Measurements from ENCODE around the gene PFN1. TPM values are rescaled to one million over a fixed set of nuclear protein-coding genes. Genes with fewer than 3 reads are reported as not detected.

PFN1 gene
- total and polyA plus RNA-seq, 9 of the 15 experiments (the other 6 are each of a cell fraction or from before 2014, with no cell fraction given): 60.5 to 1,479 (median 456) TPM

DNA sequence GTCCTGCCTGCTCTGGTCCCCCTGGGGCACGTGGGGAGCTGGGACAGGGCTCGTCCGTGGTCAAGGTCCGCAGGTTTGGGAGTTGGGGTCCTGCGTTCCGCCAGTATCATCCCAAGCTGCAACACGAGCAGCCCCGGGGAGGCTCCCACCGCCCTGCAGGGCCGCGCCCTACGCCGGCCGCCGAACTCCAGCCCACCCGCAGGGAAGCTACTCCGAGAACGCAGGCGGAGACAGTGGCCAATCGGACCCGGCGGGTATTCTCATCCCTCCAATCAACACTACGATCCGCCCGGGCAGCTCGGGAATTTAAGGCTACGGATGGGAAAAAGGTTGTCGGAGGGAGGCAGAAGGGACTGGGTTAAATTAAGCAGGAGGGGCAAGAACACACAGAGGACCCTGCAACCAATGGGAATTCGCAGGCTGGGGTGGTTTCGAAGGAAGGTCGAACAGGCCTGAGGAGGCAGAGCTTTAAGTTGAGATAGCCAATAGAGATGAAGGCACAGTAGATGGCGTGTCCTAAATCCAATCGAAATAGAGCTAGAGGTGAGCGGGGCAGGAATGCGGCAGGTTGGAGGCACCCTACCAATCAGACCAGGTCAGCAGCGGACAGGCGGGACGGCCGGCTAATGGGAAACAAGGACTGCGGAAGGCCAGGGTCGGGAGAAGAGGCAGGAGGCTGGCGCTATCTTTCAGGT is 18.7 kb upstream of the PFN1 start (continued):
- TF ChIP-seq MTF1 (CRISPR knock-in tag; IDR thresholded peaks at IDR 0.05; ENCODE audit: borderline replicate concordance): no peak
- no peak for TF ChIP-seq ZKSCAN3 (CRISPR knock-in tag; IDR thresholded peaks at IDR 0.05)
- TF ChIP-seq, protein P1, sequence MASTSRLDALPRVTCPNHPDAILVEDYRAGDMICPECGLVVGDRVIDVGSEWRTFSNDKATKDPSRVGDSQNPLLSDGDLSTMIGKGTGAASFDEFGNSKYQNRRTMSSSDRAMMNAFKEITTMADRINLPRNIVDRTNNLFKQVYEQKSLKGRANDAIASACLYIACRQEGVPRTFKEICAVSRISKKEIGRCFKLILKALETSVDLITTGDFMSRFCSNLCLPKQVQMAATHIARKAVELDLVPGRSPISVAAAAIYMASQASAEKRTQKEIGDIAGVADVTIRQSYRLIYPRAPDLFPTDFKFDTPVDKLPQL (IDR thresholded peaks at IDR 0.05; ENCODE audit: extremely low read depth, insufficient read length): no peak
- TF ChIP-seq E4F1 (CRISPR knock-in tag; IDR thresholded peaks at IDR 0.05; ENCODE audit: borderline replicate concordance): no peak
- no peak for TF ChIP-seq EHMT2 (IDR thresholded peaks at IDR 0.05)
- TF ChIP-seq SMAD1 (IDR thresholded peaks at IDR 0.05; ENCODE audit: low read depth, low read length, partially characterized antibody): no peak
- TF ChIP-seq BCOR (IDR thresholded peaks at IDR 0.05): no peak
- TF ChIP-seq, protein P2, sequence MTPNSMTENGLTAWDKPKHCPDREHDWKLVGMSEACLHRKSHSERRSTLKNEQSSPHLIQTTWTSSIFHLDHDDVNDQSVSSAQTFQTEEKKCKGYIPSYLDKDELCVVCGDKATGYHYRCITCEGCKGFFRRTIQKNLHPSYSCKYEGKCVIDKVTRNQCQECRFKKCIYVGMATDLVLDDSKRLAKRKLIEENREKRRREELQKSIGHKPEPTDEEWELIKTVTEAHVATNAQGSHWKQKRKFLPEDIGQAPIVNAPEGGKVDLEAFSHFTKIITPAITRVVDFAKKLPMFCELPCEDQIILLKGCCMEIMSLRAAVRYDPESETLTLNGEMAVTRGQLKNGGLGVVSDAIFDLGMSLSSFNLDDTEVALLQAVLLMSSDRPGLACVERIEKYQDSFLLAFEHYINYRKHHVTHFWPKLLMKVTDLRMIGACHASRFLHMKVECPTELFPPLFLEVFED (CRISPR knock-in tag; conservative IDR thresholded peaks at IDR 0.05): no peak
- TF ChIP-seq RBFOX2 (IDR thresholded peaks at IDR 0.05; ENCODE audit: low read depth, low read length): peak; percentile 61
- peak; percentile 44; the same call in 1 of the 2 replicates for TF ChIP-seq ZNF766 (CRISPR knock-in tag; conservative IDR thresholded peaks at IDR 0.05)
- TF ChIP-seq RBM25 (IDR thresholded peaks at IDR 0.05; ENCODE audit: low read depth, low read length, severe bottlenecking): peak; percentile 95
- TF ChIP-seq, protein P3, sequence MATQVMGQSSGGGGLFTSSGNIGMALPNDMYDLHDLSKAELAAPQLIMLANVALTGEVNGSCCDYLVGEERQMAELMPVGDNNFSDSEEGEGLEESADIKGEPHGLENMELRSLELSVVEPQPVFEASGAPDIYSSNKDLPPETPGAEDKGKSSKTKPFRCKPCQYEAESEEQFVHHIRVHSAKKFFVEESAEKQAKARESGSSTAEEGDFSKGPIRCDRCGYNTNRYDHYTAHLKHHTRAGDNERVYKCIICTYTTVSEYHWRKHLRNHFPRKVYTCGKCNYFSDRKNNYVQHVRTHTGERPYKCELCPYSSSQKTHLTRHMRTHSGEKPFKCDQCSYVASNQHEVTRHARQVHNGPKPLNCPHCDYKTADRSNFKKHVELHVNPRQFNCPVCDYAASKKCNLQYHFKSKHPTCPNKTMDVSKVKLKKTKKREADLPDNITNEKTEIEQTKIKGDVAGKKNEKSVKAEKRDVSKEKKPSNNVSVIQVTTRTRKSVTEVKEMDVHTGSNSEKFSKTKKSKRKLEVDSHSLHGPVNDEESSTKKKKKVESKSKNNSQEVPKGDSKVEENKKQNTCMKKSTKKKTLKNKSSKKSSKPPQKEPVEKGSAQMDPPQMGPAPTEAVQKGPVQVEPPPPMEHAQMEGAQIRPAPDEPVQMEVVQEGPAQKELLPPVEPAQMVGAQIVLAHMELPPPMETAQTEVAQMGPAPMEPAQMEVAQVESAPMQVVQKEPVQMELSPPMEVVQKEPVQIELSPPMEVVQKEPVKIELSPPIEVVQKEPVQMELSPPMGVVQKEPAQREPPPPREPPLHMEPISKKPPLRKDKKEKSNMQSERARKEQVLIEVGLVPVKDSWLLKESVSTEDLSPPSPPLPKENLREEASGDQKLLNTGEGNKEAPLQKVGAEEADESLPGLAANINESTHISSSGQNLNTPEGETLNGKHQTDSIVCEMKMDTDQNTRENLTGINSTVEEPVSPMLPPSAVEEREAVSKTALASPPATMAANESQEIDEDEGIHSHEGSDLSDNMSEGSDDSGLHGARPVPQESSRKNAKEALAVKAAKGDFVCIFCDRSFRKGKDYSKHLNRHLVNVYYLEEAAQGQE (IDR thresholded peaks at IDR 0.05; ENCODE audit: borderline replicate concordance): no peak
- TF ChIP-seq, protein P3 (CRISPR knock-in tag; IDR thresholded peaks at IDR 0.05; ENCODE audit: low read depth): peak; percentile 37; the same call in 1 of the 2 replicates
- TF ChIP-seq PKNOX1 (IDR thresholded peaks at IDR 0.05): peak; percentile 100
